ENCODE measurements around the gene ZNF662.
A peak's percentile ranks its signal among the peaks of the same experiment; 100 is the strongest.

Gene ZNF662

GRCh38 chr3:42891042-42891441 lies 14.9 kb upstream of the ZNF662 start:
- no peak for DNase-seq

GRCh38 chr3:42892169-42892568 lies 13.8 kb upstream of the ZNF662 start:
- no peak for DNase-seq

GRCh38 chr3:42892807-42893206 lies 13.1 kb upstream of the ZNF662 start:
- DNase-seq: no peak

GRCh38 chr3:42894698-42895579 lies 11.0 kb upstream of the ZNF662 start:
- DNase-seq: no peak

- DNase-seq: peak; percentile 8
Observed at GRCh38 chr3:42895580-42895868, 10.4 kb upstream of the ZNF662 start.

- DNase-seq: peak; percentile 20
Observed at GRCh38 chr3:42898896-42899675, 6.9 kb upstream of the ZNF662 start.

- DNase-seq: peak; percentile 58
Observed at GRCh38 chr3:42900226-42901072, 5.5 kb upstream of the ZNF662 start.

GRCh38 chr3:42901073-42901415 lies 4.9 kb upstream of the ZNF662 start:
- no peak for DNase-seq

- no peak for DNase-seq
Observed at GRCh38 chr3:42902257-42902656, 3.7 kb upstream of the ZNF662 start.

GRCh38 chr3:42904076-42904475 lies 1.9 kb upstream of the ZNF662 start:
- DNase-seq: no peak

GRCh38 chr3:42905740-42906069 lies 237 bp upstream of the ZNF662 start:
- DNase-seq: no peak

- DNase-seq: no peak
Observed at GRCh38 chr3:42906848-42907183, 874 bp downstream of the ZNF662 start.

GRCh38 chr3:42908675-42909074 lies 2.7 kb downstream of the ZNF662 start:
- DNase-seq: no peak

- DNase-seq: no peak
Observed at GRCh38 chr3:42911551-42911950, 5.6 kb downstream of the ZNF662 start.

- no peak for DNase-seq
Observed at GRCh38 chr3:42914771-42915515, 9.0 kb downstream of the ZNF662 start.

- no peak for DNase-seq
Observed at GRCh38 chr3:42923606-42924005, 17.7 kb downstream of the ZNF662 start.

- no peak for DNase-seq
Observed at GRCh38 chr3:42926310-42926709, 20.4 kb downstream of the ZNF662 start.

GRCh38 chr3:42934111-42934510 lies 28.2 kb downstream of the ZNF662 start:
- no peak for DNase-seq

- no peak for DNase-seq
Observed at GRCh38 chr3:42934910-42935309, 29.0 kb downstream of the ZNF662 start.

- peak; percentile 4 for DNase-seq
Observed at GRCh38 chr3:42935472-42935871, 29.5 kb downstream of the ZNF662 start.

- no peak for DNase-seq
Observed at GRCh38 chr3:42936157-42936981, 30.4 kb downstream of the ZNF662 start.

- no peak for DNase-seq
Observed at GRCh38 chr3:42937334-42937733, 31.4 kb downstream of the ZNF662 start.

All from NCI-H69 (cell line).